HS-27A (cell line): ENCODE measurements around the gene ZNF236.
"Not testable (repeated sequence)": the region's sequence is repeated elsewhere in the genome, so short reads cannot be mapped to it uniquely, and the experiment has no call there.

ENCODE experiments used
- DNase-seq: peaks from one replicate; pipeline ENCODE4 v3.0.0-alpha.2; 2012; ENCODE audit warnings: low read depth, missing footprints

ZNF236 gene

GRCh38 chr18:76908277-76908676 lies 85.9 kb downstream of the ZNF236 start:
- DNase-seq = no peak

- DNase-seq = no peak
These were observed 87.1 kb downstream of the ZNF236 start for GRCh38 chr18:76909439-76909838.

- DNase-seq = no peak
These were observed 89.1 kb downstream of the ZNF236 start for GRCh38 chr18:76911440-76911839.

- DNase-seq = no peak
These were observed 91.2 kb downstream of the ZNF236 start for GRCh38 chr18:76913583-76913982.

GRCh38 chr18:76914314-76914713 lies 92.0 kb downstream of the ZNF236 start:
- DNase-seq = no peak

- DNase-seq = no peak
These were observed 92.4 kb downstream of the ZNF236 start for GRCh38 chr18:76914796-76915195.

GRCh38 chr18:76915456-76915855 lies 93.1 kb downstream of the ZNF236 start:
- no peak for DNase-seq

GRCh38 chr18:76920974-76921373 lies 98.6 kb downstream of the ZNF236 start:
- DNase-seq = no peak

- no peak for DNase-seq
These were observed 99.8 kb downstream of the ZNF236 start for GRCh38 chr18:76922107-76922506.

GRCh38 chr18:76923485-76924085 lies 101.2 kb downstream of the ZNF236 start:
- DNase-seq = no peak

- DNase-seq = no peak
These were observed 103.1 kb downstream of the ZNF236 start for GRCh38 chr18:76925501-76925900.

- no peak for DNase-seq
These were observed 104.9 kb downstream of the ZNF236 start for GRCh38 chr18:76927223-76927725.

GRCh38 chr18:76928179-76928868 lies 106.0 kb downstream of the ZNF236 start:
- DNase-seq = no peak

- no peak for DNase-seq
These were observed 108.8 kb downstream of the ZNF236 start for GRCh38 chr18:76931171-76931570.

- no peak for DNase-seq
These were observed 109.9 kb downstream of the ZNF236 start for GRCh38 chr18:76932026-76932819.

GRCh38 chr18:76935722-76936337 lies 113.5 kb downstream of the ZNF236 start:
- no peak for DNase-seq

- no peak for DNase-seq
These were observed 114.5 kb downstream of the ZNF236 start for GRCh38 chr18:76936877-76937276.

GRCh38 chr18:76937597-76937996 lies 115.2 kb downstream of the ZNF236 start:
- DNase-seq = no peak

- DNase-seq = no peak
These were observed 116.3 kb downstream of the ZNF236 start for GRCh38 chr18:76938619-76939018.

- no peak for DNase-seq
These were observed 118.9 kb downstream of the ZNF236 start for GRCh38 chr18:76941284-76941683.

- DNase-seq = no peak
These were observed 121.4 kb downstream of the ZNF236 start for GRCh38 chr18:76943542-76944339.

- DNase-seq = not testable (repeated sequence)
These were observed 122.0 kb downstream of the ZNF236 start for GRCh38 chr18:76944346-76944745.
